Measurements from ENCODE around the gene GSG1L. TPM values are rescaled to one million over a fixed set of nuclear protein-coding genes. Genes with fewer than 3 reads are reported as not detected.

GSG1L gene
- total and polyA plus RNA-seq, 4 donors: not detected

GRCh38 chr16:27784351-27785306 lies 278.9 kb downstream of the GSG1L start:
- WGBS: 77% methylated on average over 20 of the region's 20 CpGs
- no peak overlapping the region for H3K27ac ChIP-seq (ENCODE audit: low read depth in 1 of 2, low read length in 2 of 2)

GRCh38 chr16:27781981-27782880 lies 281.3 kb downstream of the GSG1L start:
- Histone ChIP-seq H3K9me3 (ENCODE audit: control insufficient read depth in 4 of 4, low read length in 3 of 4) (no peaks in the 10 kb centered on the region), H3K9ac (ENCODE audit: low read depth in 1 of 2, low read length in 2 of 2) (no peak overlapping the region), H3K27me3 (ENCODE audit: control insufficient read depth in 4 of 4, insufficient read depth in 4 of 4, low read length in 3 of 4) (no peaks in the 10 kb centered on the region), H3K27ac (ENCODE audit: low read depth in 1 of 2, low read length in 2 of 2) (no peak overlapping the region), H3K4me1 (ENCODE audit: control insufficient read depth in 4 of 4, insufficient read depth in 4 of 4, low read length in 3 of 4) (no peaks in the 10 kb centered on the region), H3K36me3 (ENCODE audit: control insufficient read depth in 4 of 4, insufficient read depth in 3 of 4, low read depth in 1 of 4, low read length in 3 of 4) (peaks cover 0 to 3% (median 0%) of the 10 kb centered on the region in 4 donors), H3K4me3 (ENCODE audit: low read depth in 1 of 3, low read length in 3 of 3) (no peak overlapping the region)
- 72% methylated on average over 19 of the region's 19 CpGs for WGBS
- no peak for DNase-seq (ENCODE audit: low spot score)
- TF ChIP-seq MAX (IDR thresholded peaks at IDR 0.05) (no peak), JUND (IDR thresholded peaks at IDR 0.05) (no peak), SP1 (IDR thresholded peaks at IDR 0.05) (no peak), RAD21 (IDR thresholded peaks at IDR 0.05) (no peak), TAF1 (conservative IDR thresholded peaks at IDR 0.05) (no peak), HNF4G (IDR thresholded peaks at IDR 0.05) (no peak), FOXA1 (IDR thresholded peaks at IDR 0.05) (no peak), HNF4A (conservative IDR thresholded peaks at IDR 0.05) (no peak)
- TF ChIP-seq, protein P1, sequence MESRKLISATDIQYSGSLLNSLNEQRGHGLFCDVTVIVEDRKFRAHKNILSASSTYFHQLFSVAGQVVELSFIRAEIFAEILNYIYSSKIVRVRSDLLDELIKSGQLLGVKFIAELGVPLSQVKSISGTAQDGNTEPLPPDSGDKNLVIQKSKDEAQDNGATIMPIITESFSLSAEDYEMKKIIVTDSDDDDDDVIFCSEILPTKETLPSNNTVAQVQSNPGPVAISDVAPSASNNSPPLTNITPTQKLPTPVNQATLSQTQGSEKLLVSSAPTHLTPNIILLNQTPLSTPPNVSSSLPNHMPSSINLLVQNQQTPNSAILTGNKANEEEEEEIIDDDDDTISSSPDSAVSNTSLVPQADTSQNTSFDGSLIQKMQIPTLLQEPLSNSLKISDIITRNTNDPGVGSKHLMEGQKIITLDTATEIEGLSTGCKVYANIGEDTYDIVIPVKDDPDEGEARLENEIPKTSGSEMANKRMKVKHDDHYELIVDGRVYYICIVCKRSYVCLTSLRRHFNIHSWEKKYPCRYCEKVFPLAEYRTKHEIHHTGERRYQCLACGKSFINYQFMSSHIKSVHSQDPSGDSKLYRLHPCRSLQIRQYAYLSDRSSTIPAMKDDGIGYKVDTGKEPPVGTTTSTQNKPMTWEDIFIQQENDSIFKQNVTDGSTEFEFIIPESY (IDR thresholded peaks at IDR 0.05): no peak

More at GRCh38 chr16:27784351-27785306, 278.9 kb downstream of the GSG1L start:
- TF ChIP-seq RAD21 (IDR thresholded peaks at IDR 0.05) (no peak), NR2F2 (IDR thresholded peaks at IDR 0.05) (no peak), YY1 (IDR thresholded peaks at IDR 0.05) (no peak), REST (IDR thresholded peaks at IDR 0.05) (no peak), TAF1 (conservative IDR thresholded peaks at IDR 0.05) (no peak), HNF4A (conservative IDR thresholded peaks at IDR 0.05) (no peak)
- TF ChIP-seq, protein P1 (IDR thresholded peaks at IDR 0.05): no peak
- TF ChIP-seq, protein P2, sequence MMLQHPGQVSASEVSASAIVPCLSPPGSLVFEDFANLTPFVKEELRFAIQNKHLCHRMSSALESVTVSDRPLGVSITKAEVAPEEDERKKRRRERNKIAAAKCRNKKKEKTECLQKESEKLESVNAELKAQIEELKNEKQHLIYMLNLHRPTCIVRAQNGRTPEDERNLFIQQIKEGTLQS (IDR thresholded peaks at IDR 0.05): no peak
- no peak overlapping the region for H3K9ac ChIP-seq (ENCODE audit: low read depth in 1 of 2, low read length in 2 of 2)
- no peak for DNase-seq (ENCODE audit: low spot score)
- H3K9me3 ChIP-seq (ENCODE audit: control insufficient read depth in 4 of 4, low read length in 3 of 4): peaks cover 0 to 3% (median 0%) of the 10 kb centered on the region in 4 donors
- no peaks in the 10 kb centered on the region for H3K27me3 ChIP-seq (ENCODE audit: control insufficient read depth in 4 of 4, insufficient read depth in 4 of 4, low read length in 3 of 4)
- no peaks in the 10 kb centered on the region for H3K36me3 ChIP-seq (ENCODE audit: control insufficient read depth in 4 of 4, insufficient read depth in 3 of 4, low read depth in 1 of 4, low read length in 3 of 4)
- no peak overlapping the region for H3K4me3 ChIP-seq (ENCODE audit: low read depth in 1 of 3, low read length in 3 of 3)
- H3K4me1 ChIP-seq (ENCODE audit: control insufficient read depth in 4 of 4, insufficient read depth in 4 of 4, low read length in 3 of 4): no peaks in the 10 kb centered on the region
